H1 (cell line): ENCODE measurements around the gene DIP2C. TPM values are rescaled to one million over a fixed set of nuclear protein-coding genes. Genes with fewer than 3 reads are reported as not detected.

Source experiments
- FOSL1 ChIP-seq: IDR thresholded peaks from 2 replicates; pipeline ENCODE4 v1.6.1; 2011; ENCODE audit warnings: mild to moderate bottlenecking, low read depth, low read length, moderate library complexity; ENCODE audit not compliant: insufficient read depth
- GABPA ChIP-seq: IDR thresholded peaks from 2 replicates; pipeline ENCODE4 v1.6.1; 2011; ENCODE audit warnings: mild to moderate bottlenecking, low read length, moderate library complexity, borderline replicate concordance; ENCODE audit not compliant: insufficient read depth
- NANOG ChIP-seq: IDR thresholded peaks from 2 replicates; pipeline ENCODE4 v1.6.1; 2011; ENCODE audit warnings: low read length, low read depth, mild to moderate bottlenecking, inconsistent platforms; ENCODE audit not compliant: insufficient read depth, poor library complexity, severe bottlenecking
- POU5F1 ChIP-seq: IDR thresholded peaks from 2 replicates; pipeline ENCODE4 v1.6.1; 2011; ENCODE audit warnings: low read depth, mild to moderate bottlenecking, low read length, moderate library complexity
- SAP30 ChIP-seq: fragments of 300-600 bp; sonication (generic); IDR thresholded peaks from 2 replicates; pipeline ENCODE4 v1.7.1; 2012; ENCODE audit warnings: low read length, moderate library complexity, mild to moderate bottlenecking, inconsistent platforms; ENCODE audit not compliant: insufficient read depth, insufficient replicate concordance
- SP1 ChIP-seq: IDR thresholded peaks from 2 replicates; pipeline ENCODE4 v1.6.1; 2011; ENCODE audit warnings: low read depth, low read length
- SRF ChIP-seq: IDR thresholded peaks from 2 replicates; pipeline ENCODE4 v1.6.1; 2011; ENCODE audit warnings: mild to moderate bottlenecking, low read depth, low read length, moderate library complexity
- TAF1 ChIP-seq: IDR thresholded peaks from 2 replicates; pipeline ENCODE4 v1.6.1; 2011; ENCODE audit warnings: mild to moderate bottlenecking, low read depth, low read length
- TBP ChIP-seq: IDR thresholded peaks from 2 replicates; pipeline ENCODE4 v1.6.1; 2011; ENCODE audit warnings: low read depth, low read length, improper control_type of control experiment
- ZNF274 ChIP-seq: IDR thresholded peaks from 2 replicates; pipeline ENCODE4 v1.7.0; 2012; ENCODE audit warnings: low read length, borderline replicate concordance; ENCODE audit errors: extremely low read depth
- polyA plus RNA-seq, 7 experiments: library from polyadenylated mRNA; depleted of rRNA in 3 of 7; stranded (reverse) in 5 of 7; unstranded in 2 of 7; fragments of >200 nt in 5 of 7; fragments of 200-250 nt in 2 of 7; gene quantifications; 1 replicate in 5 of 7; 2 replicates in 1 of 7; 4 replicates in 1 of 7; pipeline versions ENCODE4 v1.2.1 to v1.2.3, GENCODE V29; 2011 to 2013; ENCODE audit warnings: missing spikeins in 2 of 7, mixed read lengths in 2 of 7
- total RNA-seq: library from RNA; stranded (reverse); fragmentation: NEBNext Ultra II Directional; extraction: Animal tissue kit (Norgen Biotek cat#: 25700); gene quantifications from 2 replicates; pipeline ENCODE4 v1.2.1, GENCODE V29; 2021

Gene DIP2C
- total and polyA plus RNA-seq, 2 of the 8 experiments (the other 6 are each of a cell fraction or from before 2014, with no cell fraction given): 3.8 to 9.3 TPM

DNA sequence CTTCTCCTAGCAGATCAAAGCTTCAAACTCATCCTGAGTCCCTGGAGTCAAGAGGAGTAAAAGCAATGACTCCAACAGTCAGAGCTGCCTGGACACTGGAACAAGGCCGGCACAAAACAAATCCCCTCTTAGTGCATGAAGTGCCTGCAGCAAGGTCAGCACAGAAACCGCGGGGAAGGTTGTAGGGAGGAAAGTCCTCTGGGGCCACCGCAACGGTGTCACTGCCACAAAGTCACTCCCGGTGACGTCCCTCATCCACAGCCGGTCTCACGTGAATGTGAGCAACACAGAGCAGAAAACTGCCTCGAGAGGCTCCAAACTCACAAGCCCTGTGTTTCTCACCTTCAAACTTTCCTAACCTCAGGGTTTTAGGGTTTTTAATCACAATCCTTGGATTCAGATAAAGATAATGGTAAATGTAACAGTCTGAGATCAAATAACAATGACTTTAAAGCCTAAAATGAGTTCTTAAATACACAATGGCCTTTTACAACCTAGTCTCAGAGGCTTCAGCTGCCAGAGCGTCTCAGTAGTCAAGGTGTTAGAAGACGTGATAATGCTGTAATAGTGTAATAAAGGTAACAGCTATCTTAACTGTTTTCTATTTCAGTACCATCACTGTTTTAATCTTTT lies 279.9 kb downstream of the DIP2C start (continued):
- no peak for TF ChIP-seq NANOG
- TF ChIP-seq ZNF274: no peak
- no peak for TF ChIP-seq SAP30
- TF ChIP-seq SRF: no peak
- TF ChIP-seq TBP: no peak
- TF ChIP-seq TAF1: no peak
- TF ChIP-seq POU5F1: no peak
- TF ChIP-seq SP1: no peak
- TF ChIP-seq FOSL1: no peak
- TF ChIP-seq GABPA: no peak
